ENCODE measurements around the gene ELF1. TPM values are rescaled to one million over a fixed set of nuclear protein-coding genes. Genes with fewer than 3 reads are reported as not detected.

The ELF1 gene
- total RNA-seq, 1 experiment from 2014 or later: 36.0 TPM

GRCh38 chr13:41060082-41060723, 41.1 kb upstream of the ELF1 start:
- TF ChIP-seq CTCF (conservative IDR thresholded peaks at IDR 0.05) (no peak; the same call in 1 of the 2 replicates), EZH2 (IDR thresholded peaks at IDR 0.05; ENCODE audit: low read depth) (no peak)
- CTCF ChIA-PET: interaction anchor here (0.6 kb wide), 1 partner anchor 93 kb away, joined by 3 read pairs; no protein-coding TSS in a partner anchor

GRCh38 chr13:41059456-41060081, 40.5 kb upstream of the ELF1 start:
- H3K9me2 ChIP-seq (ENCODE audit: insufficient read depth): no peaks in the 10 kb centered on the region
- no peak for DNase-seq
- H3K4me3 ChIP-seq: peak overlapping the region; percentile 79
- H3K36me3 ChIP-seq (ENCODE audit: low read depth): no peaks in the 10 kb centered on the region
- H4K20me1 ChIP-seq (ENCODE audit: insufficient read depth): no peaks in the 10 kb centered on the region
- intact Hi-C loops (cut with micrococcal nuclease; ENCODE audit: unreplicated experiment): loop anchor here (2.0 to 5.0 kb wide), 4 partner anchors 41 to 287 kb away; partner anchors contain the start of genes ELF1, MRPS31 and SLC25A15
- H3K79me2 ChIP-seq (ENCODE audit: low read depth): peaks cover 82% of the 10 kb centered on the region
- no peaks in the 10 kb centered on the region for H3K27me3 ChIP-seq (ENCODE audit: insufficient read depth, low read depth)
- BruUV-seq (replicated peaks): no TSS peak
- H3K4me2 ChIP-seq: peak overlapping the region; percentile 93
- no peaks in the 10 kb centered on the region for H3K9me3 ChIP-seq (ENCODE audit: insufficient read depth, low read depth)
- peak overlapping the region; percentile 91 for H2AFZ ChIP-seq
- H3K27ac ChIP-seq: peak overlapping the region; percentile 98
- ChIA-PET CTCF (interaction anchor here (0.6 kb wide), 1 partner anchor 93 kb away, joined by 3 read pairs; no protein-coding TSS in a partner anchor), POLR2A (ENCODE audit: unreplicated experiment) (interaction anchor here (0.7 kb wide), 1 partner anchor 90 kb away, joined by 9 read pairs; no protein-coding TSS in a partner anchor)
- H3K4me1 ChIP-seq (replicated peaks; ENCODE audit: insufficient read depth): peaks cover 32% of the 10 kb centered on the region
- TF ChIP-seq EZH2 (IDR thresholded peaks at IDR 0.05; ENCODE audit: low read depth) (no peak), CTCF (conservative IDR thresholded peaks at IDR 0.05) (no peak)
- H3F3A ChIP-seq (ENCODE audit: insufficient read depth, low read depth): peaks cover 15% of the 10 kb centered on the region; the same call in 1 of the 2 replicates

More at GRCh38 chr13:41060082-41060723, 41.1 kb upstream of the ELF1 start:
- Histone ChIP-seq H3K9me2 (ENCODE audit: insufficient read depth) (no peaks in the 10 kb centered on the region), H3F3A (ENCODE audit: insufficient read depth, low read depth) (peaks cover 15% of the 10 kb centered on the region; the same call in 1 of the 2 replicates), H4K20me1 (ENCODE audit: insufficient read depth) (no peaks in the 10 kb centered on the region), H3K4me2 (peak overlapping the region; percentile 93), H3K9me3 (ENCODE audit: insufficient read depth, low read depth) (no peaks in the 10 kb centered on the region), H3K4me3 (peak overlapping the region; percentile 79), H3K79me2 (ENCODE audit: low read depth) (peaks cover 76% of the 10 kb centered on the region), H3K36me3 (ENCODE audit: low read depth) (no peaks in the 10 kb centered on the region), H3K27me3 (ENCODE audit: insufficient read depth, low read depth) (no peaks in the 10 kb centered on the region), H3K4me1 (replicated peaks; ENCODE audit: insufficient read depth) (peaks cover 38% of the 10 kb centered on the region), H3K27ac (peak overlapping the region; percentile 98), H2AFZ (peak overlapping the region; percentile 91)
- peak; percentile 76 for DNase-seq
- POLR2A ChIA-PET (ENCODE audit: unreplicated experiment): interaction anchor here (0.6 kb wide), 1 partner anchor 9 kb away, joined by 3 read pairs; no protein-coding TSS in a partner anchor
- BruUV-seq (replicated peaks): TSS peak; percentile 58
- intact Hi-C loops (cut with micrococcal nuclease; ENCODE audit: unreplicated experiment): loop anchor here (2.0 to 5.0 kb wide), 3 partner anchors 41 to 288 kb away; partner anchors contain the start of genes ELF1, MRPS31 and SLC25A15

- POLR2A ChIA-PET (ENCODE audit: unreplicated experiment): interaction anchor here (0.7 kb wide), 1 partner anchor 88 kb away, joined by 9 read pairs; no protein-coding TSS in a partner anchor
Observed at GRCh38 chr13:41058295-41059070, 39.4 kb upstream of the ELF1 start.

More at GRCh38 chr13:41058295-41059070, 39.4 kb upstream of the ELF1 start:
- Histone ChIP-seq H3K4me1 (replicated peaks; ENCODE audit: insufficient read depth) (peaks cover 29% of the 10 kb centered on the region), H3K4me2 (peak overlapping the region; percentile 93), H3K36me3 (ENCODE audit: low read depth) (no peaks in the 10 kb centered on the region; the same call in 1 of the 2 replicates), H3K79me2 (ENCODE audit: low read depth) (peaks cover 83% of the 10 kb centered on the region), H4K20me1 (ENCODE audit: insufficient read depth) (no peaks in the 10 kb centered on the region), H3F3A (ENCODE audit: insufficient read depth, low read depth) (peaks cover 18% of the 10 kb centered on the region; the same call in 1 of the 2 replicates), H3K27ac (peak overlapping the region; percentile 98; the same call in 1 of the 2 replicates), H3K4me3 (peak overlapping the region; percentile 79), H3K27me3 (ENCODE audit: insufficient read depth, low read depth) (no peaks in the 10 kb centered on the region), H3K9me3 (ENCODE audit: insufficient read depth, low read depth) (no peaks in the 10 kb centered on the region), H3K9me2 (ENCODE audit: insufficient read depth) (no peaks in the 10 kb centered on the region), H2AFZ (no peak overlapping the region)
- intact Hi-C loops (cut with micrococcal nuclease; ENCODE audit: unreplicated experiment): loop anchor here (2.0 kb wide), 1 partner anchor 138 kb away; no protein-coding TSS in a partner anchor
- CTCF ChIA-PET: no interaction called here
- BruUV-seq (replicated peaks): no TSS peak
- TF ChIP-seq CTCF (conservative IDR thresholded peaks at IDR 0.05): no peak
- DNase-seq: no peak

Data from PC-9 (cell line).